ENCODE measurements around the gene NAP1L1.

DNA sequence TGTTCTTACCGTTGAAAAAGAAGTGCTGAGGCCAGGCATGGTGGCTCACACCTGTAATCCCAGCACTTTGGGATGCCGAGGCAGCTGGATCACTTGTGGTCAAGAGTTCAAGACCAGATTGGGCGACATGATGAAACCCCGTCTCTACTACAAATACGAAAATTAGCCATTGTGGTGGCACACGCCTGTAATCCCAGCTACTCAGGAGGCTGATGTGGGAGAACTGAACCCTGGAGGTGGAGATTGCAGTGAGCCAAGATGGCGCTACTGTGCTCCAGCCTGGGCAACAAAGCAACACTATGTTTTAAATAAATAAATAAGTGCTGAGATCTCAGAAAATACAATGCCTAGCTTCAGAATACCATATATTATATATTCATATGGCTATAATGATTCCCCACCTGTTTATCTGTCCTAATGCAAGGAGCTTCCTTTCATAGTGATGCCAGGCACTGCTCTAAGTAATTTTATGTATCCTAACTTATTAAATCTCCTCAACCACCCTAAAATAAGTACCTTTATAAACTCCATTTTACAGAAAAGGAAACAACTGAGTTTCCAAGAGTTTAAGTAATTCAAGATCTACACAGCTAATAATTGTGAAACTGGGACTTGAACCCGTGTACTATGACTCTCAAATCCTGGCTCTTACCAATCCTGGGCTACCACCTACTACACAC is 60.2 kb downstream of the NAP1L1 start:
- TF ChIP-seq, protein P1, sequence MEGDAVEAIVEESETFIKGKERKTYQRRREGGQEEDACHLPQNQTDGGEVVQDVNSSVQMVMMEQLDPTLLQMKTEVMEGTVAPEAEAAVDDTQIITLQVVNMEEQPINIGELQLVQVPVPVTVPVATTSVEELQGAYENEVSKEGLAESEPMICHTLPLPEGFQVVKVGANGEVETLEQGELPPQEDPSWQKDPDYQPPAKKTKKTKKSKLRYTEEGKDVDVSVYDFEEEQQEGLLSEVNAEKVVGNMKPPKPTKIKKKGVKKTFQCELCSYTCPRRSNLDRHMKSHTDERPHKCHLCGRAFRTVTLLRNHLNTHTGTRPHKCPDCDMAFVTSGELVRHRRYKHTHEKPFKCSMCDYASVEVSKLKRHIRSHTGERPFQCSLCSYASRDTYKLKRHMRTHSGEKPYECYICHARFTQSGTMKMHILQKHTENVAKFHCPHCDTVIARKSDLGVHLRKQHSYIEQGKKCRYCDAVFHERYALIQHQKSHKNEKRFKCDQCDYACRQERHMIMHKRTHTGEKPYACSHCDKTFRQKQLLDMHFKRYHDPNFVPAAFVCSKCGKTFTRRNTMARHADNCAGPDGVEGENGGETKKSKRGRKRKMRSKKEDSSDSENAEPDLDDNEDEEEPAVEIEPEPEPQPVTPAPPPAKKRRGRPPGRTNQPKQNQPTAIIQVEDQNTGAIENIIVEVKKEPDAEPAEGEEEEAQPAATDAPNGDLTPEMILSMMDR (conservative IDR thresholded peaks at IDR 0.05; ENCODE audit: low read depth, low read length): no peak
- TF ChIP-seq EZH2 (IDR thresholded peaks at IDR 0.05; ENCODE audit: borderline replicate concordance, low read depth, low read length, poor library complexity, severe bottlenecking): no peak

All from A673 (cell line).